Melanocyte of skin (primary cell): ENCODE data around the gene PRKACG. TPM values are rescaled to one million over a fixed set of nuclear protein-coding genes. Genes with fewer than 3 reads are reported as not detected.

Experiments used
- total RNA-seq, 2 donors: library from RNA; depleted of rRNA; stranded (reverse); fragments of >200 nt; gene quantifications; 2 replicates each; pipeline ENCODE4 v1.2.3, GENCODE V29; 2012

PRKACG gene
- not detected for total RNA-seq

GRCh38 chr9:69014013-69014412 is at the start of gene PRKACG:
PRKACG (minus strand) TSS chr9:69014113; CDS start chr9:69014092, 21 bp downstream.

GRCh38 chr9:69035438-69036308 is 21.8 kb upstream of the PRKACG start, which contains the start of gene FXN:
FXN (plus strand) TSS chr9:69035752; CDS start chr9:69035783, 31 bp downstream.

Other genes with a start within 250 kb of the PRKACG start
- gene FXN, start 21.6 kb upstream of the PRKACG start, total RNA-seq = 1 to 10 TPM; 7.2 to 9.0 TPM
- 10 to 100 TPM in 1 of 2 donors, 1 to 10 TPM in 1; 9.0 to 12.7 TPM for gene TJP2, start 160.2 kb upstream of the PRKACG start, total RNA-seq